Mesendoderm (in vitro differentiated cells): Measurements from ENCODE around the gene RALGPS1.

Experiments used
- DNase-seq: peaks from one replicate; pipeline ENCODE4 v3.0.0; 2013
- H2AK5ac ChIP-seq: 2 replicates; pipeline ENCODE4 v1.6.1; 2013; ENCODE audit warnings: low read length, inconsistent platforms
- H2BK120ac ChIP-seq: 2 replicates; pipeline ENCODE4 v1.6.1; 2013; ENCODE audit warnings: low read depth, mild to moderate bottlenecking, low read length, moderate library complexity, mixed read lengths
- H2BK15ac ChIP-seq: replicated peaks from 2 replicates; pipeline ENCODE4 v1.6.1; 2013; ENCODE audit warnings: low read depth, mild to moderate bottlenecking, moderate library complexity
- H2BK5ac ChIP-seq: 2 replicates; pipeline ENCODE4 v1.6.1; 2013; ENCODE audit warnings: low read length, inconsistent platforms
- H3K18ac ChIP-seq: 2 replicates; pipeline ENCODE4 v1.6.1; 2013; ENCODE audit warnings: mild to moderate bottlenecking, low read length, mixed read lengths
- H3K23ac ChIP-seq: one replicate; pipeline ENCODE4 v1.6.1; 2013; ENCODE audit warnings: low read length
- H3K27ac ChIP-seq: 2 replicates; pipeline ENCODE4 v1.5.1; 2013; ENCODE audit warnings: low read depth, mild to moderate bottlenecking, inconsistent platforms, low read length, moderate library complexity
- H3K27me3 ChIP-seq: 2 replicates; pipeline ENCODE4 v1.6.1; 2013; ENCODE audit warnings: low read length, control low read depth, mild to moderate bottlenecking, inconsistent platforms; ENCODE audit not compliant: insufficient read depth, poor library complexity
- H3K36me3 ChIP-seq: 2 replicates; pipeline ENCODE4 v1.6.1; 2013; ENCODE audit warnings: low read length, inconsistent platforms; ENCODE audit not compliant: control insufficient read depth, insufficient read depth
- H3K4ac ChIP-seq: one replicate; pipeline ENCODE4 v1.6.1; 2013; ENCODE audit warnings: low read depth, mild to moderate bottlenecking, low read length, moderate library complexity
- H3K4me1 ChIP-seq: 2 replicates; pipeline ENCODE4 v1.6.1; 2013; ENCODE audit warnings: low read depth, low read length, inconsistent platforms; ENCODE audit not compliant: control insufficient read depth
- H3K4me2 ChIP-seq: 2 replicates; pipeline ENCODE4 v1.6.1; 2013; ENCODE audit warnings: low read length
- H3K4me3 ChIP-seq: 2 replicates; pipeline ENCODE4 v1.5.1; 2013; ENCODE audit warnings: mild to moderate bottlenecking, low read length
- H3K56ac ChIP-seq: one replicate; pipeline ENCODE4 v1.6.1; 2013; ENCODE audit warnings: low read length
- H3K79me1 ChIP-seq: 2 replicates; pipeline ENCODE4 v1.6.1; 2013; ENCODE audit warnings: low read length, inconsistent platforms
- H3K79me2 ChIP-seq: 2 replicates; pipeline ENCODE4 v1.6.1; 2013; ENCODE audit warnings: mild to moderate bottlenecking, low read length; ENCODE audit not compliant: control insufficient read depth, insufficient read depth
- H3K9ac ChIP-seq: 2 replicates; pipeline ENCODE4 v1.6.1; 2013; ENCODE audit warnings: low read length, inconsistent platforms
- H4K5ac ChIP-seq: one replicate; pipeline ENCODE4 v1.6.1; 2013; ENCODE audit warnings: low read length
- H4K8ac ChIP-seq: one replicate; pipeline ENCODE4 v1.6.1; 2013; ENCODE audit warnings: low read depth, mild to moderate bottlenecking, control low read depth, low read length, moderate library complexity
- WGBS: extraction: QIAGEN DNeasy Blood & Tissue Kit; methylation state at CpG from one replicate; pipeline ENCODE4 v1.1.7; 2013; ENCODE audit warnings: low lambda C conversion rate, missing lambda C conversion rate; ENCODE audit not compliant: insufficient coverage; ENCODE audit errors: extremely low coverage; 5-methylcytosine and 5-hydroxymethylcytosine counted together

Gene RALGPS1

GRCh38 chr9:127162864-127163365 lies 248.3 kb downstream of the RALGPS1 start:
- DNase-seq = no peak

GRCh38 chr9:127163409-127163808 lies 248.8 kb downstream of the RALGPS1 start:
- no peak overlapping the region for H3K4me2 ChIP-seq
- no CpG with 5 or more reads among the region's 2 CpGs for WGBS
- H3K79me2 ChIP-seq = no peaks in the 10 kb centered on the region
- no peak overlapping the region for H3K4ac ChIP-seq
- no peak overlapping the region for H4K5ac ChIP-seq
- H3K36me3 ChIP-seq = no peaks in the 10 kb centered on the region
- no peak overlapping the region for H3K27ac ChIP-seq
- no peak overlapping the region for H4K8ac ChIP-seq
- no peak overlapping the region for H3K23ac ChIP-seq
- H2BK120ac ChIP-seq = no peak overlapping the region
- H3K4me1 ChIP-seq = no peaks in the 10 kb centered on the region
- no peak overlapping the region for H2BK5ac ChIP-seq
- no peaks in the 10 kb centered on the region for H3K79me1 ChIP-seq
- H3K9ac ChIP-seq = no peak overlapping the region
- H2AK5ac ChIP-seq = no peak overlapping the region
- no peak overlapping the region for H3K56ac ChIP-seq
- no peak overlapping the region for H2BK15ac ChIP-seq
- no peak overlapping the region for H3K18ac ChIP-seq
- no peak overlapping the region for H3K4me3 ChIP-seq
- no peak for DNase-seq
- H3K27me3 ChIP-seq = no peaks in the 10 kb centered on the region

More at GRCh38 chr9:127162864-127163365, 248.3 kb downstream of the RALGPS1 start:
- Histone ChIP-seq H2BK5ac (no peak overlapping the region), H3K4me2 (no peak overlapping the region), H2BK15ac (no peak overlapping the region), H3K9ac (no peak overlapping the region), H3K27ac (no peak overlapping the region), H3K4ac (no peak overlapping the region), H2BK120ac (no peak overlapping the region), H3K27me3 (no peaks in the 10 kb centered on the region), H4K5ac (no peak overlapping the region), H3K4me3 (no peak overlapping the region), H3K18ac (no peak overlapping the region), H3K4me1 (no peaks in the 10 kb centered on the region), H4K8ac (no peak overlapping the region), H3K79me2 (no peaks in the 10 kb centered on the region), H3K56ac (no peak overlapping the region), H3K79me1 (no peaks in the 10 kb centered on the region), H2AK5ac (no peak overlapping the region), H3K23ac (no peak overlapping the region), H3K36me3 (no peaks in the 10 kb centered on the region)
- WGBS = no CpG with 5 or more reads among the region's 4 CpGs

GRCh38 chr9:127165116-127165515 lies 250.5 kb downstream of the RALGPS1 start:
- Histone ChIP-seq H4K5ac (no peak overlapping the region), H3K27me3 (no peaks in the 10 kb centered on the region), H2BK15ac (no peak overlapping the region), H3K9ac (no peak overlapping the region), H3K4me1 (no peaks in the 10 kb centered on the region), H2AK5ac (no peak overlapping the region), H2BK5ac (no peak overlapping the region), H3K4me3 (no peak overlapping the region), H2BK120ac (no peak overlapping the region), H3K4ac (no peak overlapping the region), H3K79me2 (no peaks in the 10 kb centered on the region), H3K27ac (no peak overlapping the region), H3K4me2 (no peak overlapping the region), H3K23ac (no peak overlapping the region), H3K36me3 (no peaks in the 10 kb centered on the region), H3K79me1 (no peaks in the 10 kb centered on the region), H4K8ac (no peak overlapping the region), H3K56ac (no peak overlapping the region), H3K18ac (no peak overlapping the region)
- WGBS = no CpG with 5 or more reads among the region's 4 CpGs
- no peak for DNase-seq

GRCh38 chr9:127166111-127166510 lies 251.5 kb downstream of the RALGPS1 start:
- no CpG with 5 or more reads among the region's 5 CpGs for WGBS
- DNase-seq = no peak
- no peaks in the 10 kb centered on the region for H3K79me2 ChIP-seq

GRCh38 chr9:127166651-127167524 lies 252.3 kb downstream of the RALGPS1 start:
- Histone ChIP-seq H3K79me2 (no peaks in the 10 kb centered on the region), H3K4me1 (no peaks in the 10 kb centered on the region), H4K5ac (no peak overlapping the region), H3K79me1 (no peaks in the 10 kb centered on the region), H3K4ac (no peak overlapping the region), H3K4me2 (no peak overlapping the region), H3K56ac (no peak overlapping the region), H3K9ac (no peak overlapping the region), H3K18ac (no peak overlapping the region), H2AK5ac (no peak overlapping the region), H3K23ac (no peak overlapping the region), H2BK5ac (no peak overlapping the region), H4K8ac (no peak overlapping the region), H3K27me3 (no peaks in the 10 kb centered on the region), H2BK15ac (no peak overlapping the region), H2BK120ac (no peak overlapping the region), H3K4me3 (no peak overlapping the region), H3K27ac (no peak overlapping the region), H3K36me3 (no peaks in the 10 kb centered on the region)
- no peak for DNase-seq
- no CpG with 5 or more reads among the region's 12 CpGs for WGBS

More at GRCh38 chr9:127166111-127166510, 251.5 kb downstream of the RALGPS1 start:
- Histone ChIP-seq H4K8ac (no peak overlapping the region), H3K79me1 (no peaks in the 10 kb centered on the region), H3K4me1 (no peaks in the 10 kb centered on the region), H3K36me3 (no peaks in the 10 kb centered on the region), H3K27ac (no peak overlapping the region), H2BK120ac (no peak overlapping the region), H3K4me2 (no peak overlapping the region), H3K4ac (no peak overlapping the region), H2AK5ac (no peak overlapping the region), H3K23ac (no peak overlapping the region), H4K5ac (no peak overlapping the region), H3K56ac (no peak overlapping the region), H2BK15ac (no peak overlapping the region), H3K27me3 (no peaks in the 10 kb centered on the region), H3K9ac (no peak overlapping the region), H3K18ac (no peak overlapping the region), H3K4me3 (no peak overlapping the region), H2BK5ac (no peak overlapping the region)
